GM18517 (cell line): ENCODE results near the gene TTC7B.
"Not testable (repeated sequence)": the region's sequence is repeated elsewhere in the genome, so short reads cannot be mapped to it uniquely, and the experiment has no call there.

ENCODE experiments used
- ATAC-seq: cut with Tn5 transposase; IDR thresholded peaks from one replicate; pipeline ENCODE4 v1.9.1; 2021; ENCODE audit warnings: mild to moderate bottlenecking, moderate library complexity; ENCODE audit not compliant: unreplicated experiment

TTC7B gene, protein sequence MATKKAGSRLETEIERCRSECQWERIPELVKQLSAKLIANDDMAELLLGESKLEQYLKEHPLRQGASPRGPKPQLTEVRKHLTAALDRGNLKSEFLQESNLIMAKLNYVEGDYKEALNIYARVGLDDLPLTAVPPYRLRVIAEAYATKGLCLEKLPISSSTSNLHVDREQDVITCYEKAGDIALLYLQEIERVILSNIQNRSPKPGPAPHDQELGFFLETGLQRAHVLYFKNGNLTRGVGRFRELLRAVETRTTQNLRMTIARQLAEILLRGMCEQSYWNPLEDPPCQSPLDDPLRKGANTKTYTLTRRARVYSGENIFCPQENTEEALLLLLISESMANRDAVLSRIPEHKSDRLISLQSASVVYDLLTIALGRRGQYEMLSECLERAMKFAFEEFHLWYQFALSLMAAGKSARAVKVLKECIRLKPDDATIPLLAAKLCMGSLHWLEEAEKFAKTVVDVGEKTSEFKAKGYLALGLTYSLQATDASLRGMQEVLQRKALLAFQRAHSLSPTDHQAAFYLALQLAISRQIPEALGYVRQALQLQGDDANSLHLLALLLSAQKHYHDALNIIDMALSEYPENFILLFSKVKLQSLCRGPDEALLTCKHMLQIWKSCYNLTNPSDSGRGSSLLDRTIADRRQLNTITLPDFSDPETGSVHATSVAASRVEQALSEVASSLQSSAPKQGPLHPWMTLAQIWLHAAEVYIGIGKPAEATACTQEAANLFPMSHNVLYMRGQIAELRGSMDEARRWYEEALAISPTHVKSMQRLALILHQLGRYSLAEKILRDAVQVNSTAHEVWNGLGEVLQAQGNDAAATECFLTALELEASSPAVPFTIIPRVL

DNA sequence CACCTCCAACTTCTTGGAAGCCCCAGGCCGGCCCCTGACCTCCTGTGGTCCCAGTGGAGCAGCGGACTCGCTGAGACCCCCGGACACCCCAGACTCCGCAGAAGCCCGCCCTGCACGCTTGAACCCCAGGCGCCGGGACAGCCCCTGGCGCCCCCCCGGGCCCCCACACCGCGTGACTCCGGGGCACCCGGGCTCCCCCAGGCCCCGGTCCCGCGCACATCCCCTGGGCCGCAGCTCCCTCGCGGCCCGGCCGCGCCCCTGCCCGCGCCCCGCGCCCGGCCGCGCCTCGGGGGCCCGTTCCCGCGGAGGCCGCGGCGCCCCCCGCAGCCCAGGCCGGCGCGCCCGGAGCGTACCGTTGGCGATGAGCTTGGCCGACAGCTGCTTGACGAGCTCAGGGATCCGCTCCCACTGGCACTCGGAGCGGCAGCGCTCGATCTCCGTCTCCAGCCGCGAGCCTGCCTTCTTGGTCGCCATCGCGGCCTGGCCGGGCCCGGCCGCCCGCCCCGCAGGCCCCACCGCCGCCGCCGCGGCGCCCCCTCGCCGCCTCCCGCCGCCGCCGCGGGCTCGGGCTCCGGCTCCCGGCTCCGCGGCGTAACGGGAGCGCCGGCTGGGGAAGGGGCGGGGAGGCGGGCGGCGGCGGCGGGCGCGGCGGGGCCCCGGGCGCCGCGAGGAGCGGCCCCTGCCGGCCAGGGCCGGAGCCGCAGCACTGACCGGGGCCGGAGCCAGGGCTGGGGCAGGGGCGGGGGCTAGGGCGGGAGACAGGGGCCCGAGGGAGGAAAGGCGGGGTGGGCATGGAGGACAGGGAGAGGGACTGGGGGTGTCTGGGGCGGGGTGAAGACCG lies at the start of gene TTC7B:
Gene TTC7B, minus strand, starts transcription at position 609 of the 841 bp plus-strand sequence. Its CDS starts 135 bp downstream, at position 474.
- no peak for ATAC-seq

GRCh38 chr14:90864741-90865140 lies 48.5 kb upstream of the TTC7B start:
- ATAC-seq, result no peak

DNA sequence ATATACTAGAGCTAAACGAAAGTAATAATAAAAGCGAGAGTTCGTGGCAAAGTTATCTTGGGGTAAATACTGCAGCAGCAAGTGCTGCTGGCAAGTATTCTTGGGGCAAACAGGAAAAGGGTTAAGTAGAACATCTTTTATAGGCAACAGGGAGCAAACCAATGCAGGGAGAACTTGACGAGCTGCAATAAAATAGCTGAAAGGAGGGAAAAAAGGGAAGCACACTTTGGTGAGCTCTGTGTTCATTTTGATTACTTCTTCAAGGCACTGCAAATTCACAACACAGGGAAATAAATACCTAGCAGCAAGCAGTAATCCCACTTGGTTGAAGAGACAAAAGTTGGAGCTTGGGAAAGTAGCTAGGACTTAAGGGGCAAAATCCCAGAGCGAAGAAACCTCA lies 42.3 kb upstream of the TTC7B start:
- ATAC-seq, result no peak

DNA sequence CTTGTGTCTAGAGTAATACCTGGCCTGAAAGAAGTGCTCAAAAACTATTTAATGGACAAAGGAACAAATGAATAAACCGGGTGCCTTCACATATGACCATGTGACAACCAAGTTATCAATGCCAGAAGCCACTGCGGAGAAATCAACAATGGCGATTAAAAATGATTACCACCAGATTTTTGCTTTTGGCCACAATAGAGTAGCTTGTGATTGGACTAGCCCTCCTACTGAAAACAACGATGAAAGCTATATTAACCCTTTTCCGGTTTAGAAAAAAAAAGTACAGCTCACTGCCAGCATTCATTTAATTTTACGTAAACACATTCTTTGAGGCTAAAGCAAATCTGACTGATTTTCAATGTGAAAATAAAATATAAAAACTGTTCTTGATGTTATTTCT lies 41.6 kb upstream of the TTC7B start:
- no peak for ATAC-seq

DNA sequence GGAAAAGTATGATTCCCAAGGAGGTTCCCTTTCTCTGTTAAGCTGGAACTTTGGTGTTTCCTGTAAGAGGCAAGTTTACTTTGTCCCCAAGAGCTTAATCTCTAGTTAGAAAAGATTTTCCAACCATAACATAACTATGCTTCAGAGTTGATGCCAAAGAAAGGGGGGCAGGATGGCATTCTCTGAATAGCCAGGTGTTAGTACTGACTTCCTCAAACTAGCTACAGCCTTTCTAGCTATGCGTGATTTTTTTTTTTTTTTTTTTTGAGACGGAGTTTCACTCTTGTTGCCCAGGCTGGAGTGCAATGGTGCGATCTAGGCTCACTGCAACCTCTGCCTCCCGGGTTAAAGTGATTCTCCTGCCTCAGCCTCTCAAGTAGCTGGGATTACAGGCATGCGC lies 39.9 kb upstream of the TTC7B start:
- not testable (repeated sequence) for ATAC-seq

GRCh38 chr14:90853116-90853515 lies 36.9 kb upstream of the TTC7B start:
- no peak for ATAC-seq

DNA sequence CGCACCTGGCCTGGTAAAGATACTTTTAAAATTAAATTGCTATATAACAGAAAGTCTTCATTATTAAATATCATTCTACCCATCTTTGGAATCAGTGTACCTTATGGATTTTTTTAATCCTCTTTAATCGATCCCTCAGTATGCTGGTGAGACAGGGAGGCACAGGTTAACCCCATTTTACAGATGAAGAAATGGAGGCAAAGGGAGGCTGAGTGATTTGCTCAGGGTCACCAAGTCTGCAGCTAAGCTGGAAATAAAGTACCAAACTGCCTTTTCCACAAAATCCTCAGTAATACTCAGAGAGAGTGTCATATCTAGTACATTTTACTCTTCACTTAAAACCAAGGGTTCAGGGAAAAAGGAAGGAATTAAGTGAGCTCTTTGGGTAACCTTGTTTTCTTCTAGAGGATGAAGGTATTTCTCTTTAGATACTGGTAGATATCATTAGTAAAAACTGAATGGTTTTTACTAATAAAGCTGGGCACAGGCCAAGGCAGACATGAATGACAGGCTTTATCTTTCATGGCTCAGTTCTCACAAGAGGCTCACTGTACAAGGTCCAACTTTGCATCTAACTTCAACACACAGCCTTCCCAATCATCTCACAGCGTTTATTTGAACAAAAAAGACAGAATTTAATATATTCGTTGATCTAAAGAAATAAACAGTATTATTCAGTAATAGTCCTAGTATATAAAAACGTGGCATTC lies 35.3 kb upstream of the TTC7B start:
- ATAC-seq, result no peak

- ATAC-seq, result no peak
Observed at GRCh38 chr14:90850487-90850886, 34.3 kb upstream of the TTC7B start.

DNA sequence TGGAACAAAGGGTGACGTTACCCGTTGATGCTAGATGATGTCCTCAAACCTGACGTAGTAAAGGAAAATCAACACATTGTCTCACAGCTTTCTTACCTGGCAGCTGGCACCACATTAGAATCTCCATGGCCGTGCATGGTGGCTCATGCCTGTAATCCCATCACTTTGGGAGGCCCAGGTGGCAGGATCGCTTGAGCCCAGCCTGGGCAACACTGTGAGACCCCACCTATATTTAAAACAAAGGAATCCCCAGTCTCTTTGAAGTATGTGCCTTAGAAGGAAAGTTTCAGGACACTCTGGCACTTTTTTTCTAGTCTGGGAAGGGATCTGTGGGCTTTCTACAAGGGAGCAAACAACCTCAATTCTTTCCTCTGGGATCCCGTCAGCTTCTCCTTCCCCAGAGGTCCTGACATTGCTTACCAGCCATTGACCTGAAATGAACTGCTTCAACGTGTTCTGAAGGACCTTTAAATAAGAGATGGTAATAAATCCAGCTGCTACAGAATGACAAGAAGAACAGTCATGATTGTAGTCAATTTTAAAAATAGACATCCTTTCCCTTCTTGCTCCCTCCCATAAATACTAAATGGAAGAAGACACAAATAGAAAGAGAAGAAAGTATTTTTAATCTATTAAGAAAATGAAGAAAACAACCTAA lies 33.7 kb upstream of the TTC7B start:
- no peak for ATAC-seq

GRCh38 chr14:90848944-90849731 lies 32.9 kb upstream of the TTC7B start:
- no peak for ATAC-seq

DNA sequence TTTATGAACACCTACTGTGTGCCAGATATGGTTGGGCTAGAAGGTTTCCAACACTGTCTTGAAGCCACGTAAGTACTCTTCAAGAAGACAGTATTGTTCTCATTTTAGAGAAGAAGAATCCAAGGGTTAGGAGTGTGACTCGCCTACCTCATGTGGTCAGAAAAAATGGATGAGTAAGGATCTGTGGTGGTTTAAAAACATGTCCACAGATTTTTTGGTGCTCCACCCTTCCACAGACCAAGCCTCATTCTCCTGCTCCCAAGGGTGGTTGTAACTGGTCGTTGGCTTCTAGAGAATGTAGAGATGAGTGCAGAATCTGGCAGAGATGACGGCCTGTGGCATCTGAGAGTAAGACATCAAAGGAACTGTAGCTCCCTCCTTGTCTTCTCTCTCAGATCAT lies 30.3 kb upstream of the TTC7B start:
- ATAC-seq, result no peak

- ATAC-seq, result no peak
Observed at GRCh38 chr14:90844321-90844720, 28.1 kb upstream of the TTC7B start.

DNA sequence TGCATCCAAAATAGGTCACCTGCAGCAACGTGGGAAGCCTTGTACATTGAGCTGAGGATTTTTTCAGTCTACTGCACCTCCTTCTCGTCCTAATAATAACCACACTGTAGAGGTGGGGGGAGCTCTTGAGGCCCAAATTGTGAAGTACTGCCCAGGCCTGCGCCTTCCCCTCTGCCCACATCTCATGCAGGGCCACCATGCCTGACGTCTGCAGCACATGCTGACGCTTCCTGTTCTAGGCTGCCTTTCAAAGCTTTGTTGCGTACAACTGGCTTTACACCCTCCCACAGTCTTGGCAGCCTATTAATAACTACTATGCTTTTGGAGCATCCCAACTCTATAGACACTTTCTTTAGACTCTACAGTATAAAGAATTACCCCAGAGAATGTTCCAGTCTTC lies 26.5 kb upstream of the TTC7B start:
- no peak for ATAC-seq

DNA sequence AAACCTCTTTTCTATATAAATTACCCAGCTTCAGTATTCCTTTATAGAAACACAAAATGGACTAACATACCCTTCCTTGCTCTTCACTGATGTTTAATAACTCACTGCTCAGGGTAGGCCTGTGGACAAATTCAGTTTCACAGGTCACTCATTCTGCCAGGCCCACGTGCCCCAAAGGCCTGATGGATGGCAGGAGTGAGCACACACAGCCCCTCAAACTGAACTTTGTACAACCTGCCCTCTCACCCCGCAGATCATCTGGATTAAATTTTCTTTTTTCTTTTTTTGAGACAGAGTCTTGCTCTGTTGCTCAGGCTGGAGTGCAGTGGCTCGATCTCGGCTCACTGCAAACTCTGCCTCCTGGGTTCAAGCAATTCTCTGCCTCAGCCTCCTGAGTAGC lies 24.4 kb upstream of the TTC7B start:
- not testable (repeated sequence) for ATAC-seq

DNA sequence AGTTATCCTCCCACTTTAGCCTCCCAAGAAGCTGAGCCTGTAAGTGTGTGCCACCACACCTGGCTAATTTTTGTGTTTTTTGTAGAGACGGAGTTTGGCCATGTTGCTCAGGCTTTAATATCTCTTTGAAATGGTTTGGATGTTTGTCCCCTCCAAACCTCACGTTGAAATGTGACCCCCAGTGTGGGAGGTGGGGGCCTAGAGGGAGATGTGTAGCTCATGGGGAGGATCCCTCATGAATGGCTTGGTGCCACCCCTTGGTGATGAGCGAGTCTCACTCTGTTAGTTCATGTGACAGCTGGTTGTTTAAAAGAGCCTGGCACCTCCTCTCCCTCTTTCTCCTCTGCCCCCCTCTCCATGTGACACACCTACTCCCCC lies 23.6 kb upstream of the TTC7B start:
- ATAC-seq, result no peak

- ATAC-seq, result no peak
Observed at GRCh38 chr14:90839024-90839888, 23.0 kb upstream of the TTC7B start.

DNA sequence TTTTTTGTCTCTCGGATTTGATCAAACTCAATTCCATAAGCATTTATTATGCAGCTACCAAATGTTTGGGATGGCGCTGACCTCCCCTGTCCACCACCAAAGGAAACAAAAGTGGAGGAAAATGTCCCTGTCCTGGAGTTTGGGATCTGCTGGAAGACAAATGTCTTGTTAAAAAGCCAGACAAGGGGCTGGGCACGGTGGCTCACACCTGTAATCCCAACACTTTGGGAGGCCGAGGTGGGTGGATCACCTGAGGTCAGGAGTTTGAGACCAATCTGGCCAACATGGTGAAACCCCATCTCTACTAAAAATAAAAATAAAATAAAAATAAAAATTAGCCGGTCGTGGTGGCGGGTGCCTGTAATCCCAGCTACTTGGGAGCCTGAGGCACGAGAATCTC lies 22.3 kb upstream of the TTC7B start:
- ATAC-seq, result not testable (repeated sequence)

GRCh38 chr14:90837355-90837754 lies 21.1 kb upstream of the TTC7B start:
- ATAC-seq, result no peak
